Measurements from ENCODE around the gene KIFC1. TPM values are rescaled to one million over a fixed set of nuclear protein-coding genes. Genes with fewer than 3 reads are reported as not detected.
A peak's percentile ranks its signal among the peaks of the same experiment; 100 is the strongest.

KIFC1 gene
- total and polyA plus RNA-seq, 2 donors (not counting 1 experiment from before 2014, with no cell fraction given): 0.79 to 1.0 TPM

DNA sequence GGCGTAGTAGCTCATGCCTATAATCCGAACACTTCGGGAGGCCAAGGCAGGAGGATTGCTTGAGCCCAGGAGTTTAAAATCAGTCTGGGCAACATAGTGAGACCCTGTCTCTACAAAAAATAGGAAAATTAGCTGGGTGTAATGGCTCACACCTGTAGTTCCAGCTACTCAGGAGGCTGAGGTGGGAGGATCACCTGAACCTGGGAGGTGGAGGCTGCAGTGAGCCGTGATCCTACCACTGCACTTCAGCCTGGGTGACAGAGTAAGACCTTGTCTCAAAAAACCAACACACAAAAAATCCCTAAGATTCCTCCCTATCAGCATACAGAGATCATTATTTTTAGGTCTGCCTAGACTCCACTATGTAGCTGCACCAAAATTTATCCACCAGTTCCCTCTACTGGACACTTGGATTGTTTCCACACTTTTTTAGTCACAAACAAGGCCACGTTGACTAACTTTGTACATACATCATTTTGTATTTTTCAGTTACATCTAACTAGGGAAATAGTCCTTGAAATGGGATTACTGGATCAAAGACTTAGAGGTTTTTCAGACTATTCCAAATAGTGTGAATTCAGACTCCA lies 15.6 kb downstream of the KIFC1 start:
- intact Hi-C loops (cut with micrococcal nuclease): no loop called here
- H3K4me1 ChIP-seq (ENCODE audit: control insufficient read depth in 2 of 2, insufficient read depth in 2 of 2, low read length in 2 of 2): peaks cover 14 to 23% of the 10 kb centered on the region in 2 donors
- ChIA-PET CTCF (interaction anchor here (0.9 kb wide), 1 partner anchor 16 kb away, joined by 3 read pairs; no protein-coding TSS in a partner anchor), POLR2A (interaction anchor here (0.6 kb wide), 1 partner anchor 506 kb away, joined by 5 read pairs; no protein-coding TSS in a partner anchor)
- peaks cover 2% of the 10 kb centered on the region for H4K20me1 ChIP-seq (ENCODE audit: control insufficient read depth, insufficient read depth, low read length, poor library complexity, severe bottlenecking)
- Mint-ChIP-seq H3K27me3 (no peaks in the 10 kb centered on the region), H3K9me3 (ENCODE audit: insufficient read depth) (no peaks in the 10 kb centered on the region), H3K4me3 (no peak overlapping the region), H3K4me1 (peaks cover 19% of the 10 kb centered on the region), H3K27ac (no peak overlapping the region)
- peaks cover 16% of the 10 kb centered on the region for H3K79me2 ChIP-seq (ENCODE audit: control insufficient read depth, insufficient read depth, low read length)
- H2AFZ ChIP-seq (ENCODE audit: insufficient read depth, low read depth, low read length, poor library complexity, severe bottlenecking): no peak overlapping the region
- H3K36me3 ChIP-seq (replicated peaks in 1 of 2; ENCODE audit: control extremely low read depth in 1 of 2, control insufficient read depth in 1 of 2, extremely low read depth in 1 of 2, insufficient read depth in 2 of 2, low read length in 1 of 2): peaks cover 0 to 2% of the 10 kb centered on the region in 2 experiments
- no peaks in the 10 kb centered on the region for H3K27me3 ChIP-seq (replicated peaks in 1 of 4; ENCODE audit: control extremely low read depth in 1 of 4, control insufficient read depth in 3 of 4, insufficient read depth in 4 of 4, low read length in 3 of 4)
- ATAC-seq (ENCODE audit: low read depth): no peak
- 94% methylated on average over 3 of the region's 5 CpGs for WGBS (ENCODE audit: insufficient coverage)
- no peaks in the 10 kb centered on the region for H3K9me3 ChIP-seq (ENCODE audit: control extremely low read depth in 1 of 3, control insufficient read depth in 2 of 3, insufficient read depth in 1 of 3, low read length in 2 of 3)
- TF ChIP-seq EZH2 (IDR thresholded peaks at IDR 0.05; ENCODE audit: borderline replicate concordance, insufficient read depth, low read depth, low read length, poor library complexity, severe bottlenecking): no peak
- TF ChIP-seq, protein P1, sequence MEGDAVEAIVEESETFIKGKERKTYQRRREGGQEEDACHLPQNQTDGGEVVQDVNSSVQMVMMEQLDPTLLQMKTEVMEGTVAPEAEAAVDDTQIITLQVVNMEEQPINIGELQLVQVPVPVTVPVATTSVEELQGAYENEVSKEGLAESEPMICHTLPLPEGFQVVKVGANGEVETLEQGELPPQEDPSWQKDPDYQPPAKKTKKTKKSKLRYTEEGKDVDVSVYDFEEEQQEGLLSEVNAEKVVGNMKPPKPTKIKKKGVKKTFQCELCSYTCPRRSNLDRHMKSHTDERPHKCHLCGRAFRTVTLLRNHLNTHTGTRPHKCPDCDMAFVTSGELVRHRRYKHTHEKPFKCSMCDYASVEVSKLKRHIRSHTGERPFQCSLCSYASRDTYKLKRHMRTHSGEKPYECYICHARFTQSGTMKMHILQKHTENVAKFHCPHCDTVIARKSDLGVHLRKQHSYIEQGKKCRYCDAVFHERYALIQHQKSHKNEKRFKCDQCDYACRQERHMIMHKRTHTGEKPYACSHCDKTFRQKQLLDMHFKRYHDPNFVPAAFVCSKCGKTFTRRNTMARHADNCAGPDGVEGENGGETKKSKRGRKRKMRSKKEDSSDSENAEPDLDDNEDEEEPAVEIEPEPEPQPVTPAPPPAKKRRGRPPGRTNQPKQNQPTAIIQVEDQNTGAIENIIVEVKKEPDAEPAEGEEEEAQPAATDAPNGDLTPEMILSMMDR (IDR thresholded peaks at IDR 0.05): no peak
- H3K4me2 ChIP-seq (replicated peaks; ENCODE audit: low read depth, low read length, poor library complexity, severe bottlenecking): no peak overlapping the region
- DNase-seq: peak; percentile 39
- H3K9ac ChIP-seq (ENCODE audit: low read length): no peak overlapping the region
- no peak overlapping the region for H3K4me3 ChIP-seq (ENCODE audit: control extremely low read depth in 1 of 5, extremely low read depth in 1 of 5, insufficient read depth in 1 of 5, low read depth in 2 of 5, low read length in 4 of 5)
- no peak overlapping the region for H3K27ac ChIP-seq (ENCODE audit: low read length in 2 of 2)

Measured in B cell (primary cell).